HT-29 (cell line): ENCODE data around the gene ANKRD65. TPM values are rescaled to one million over a fixed set of nuclear protein-coding genes. Genes with fewer than 3 reads are reported as not detected.
A peak's percentile ranks its signal among the peaks of the same experiment; 100 is the strongest.
"Not testable (repeated sequence)": the region's sequence is repeated elsewhere in the genome, so short reads cannot be mapped to it uniquely, and the experiment has no call there.

Experiments
- DNase-seq: peaks from one replicate; pipeline ENCODE4 v3.0.0-alpha.2; 2015; ENCODE audit warnings: low spot score
- total RNA-seq: library from RNA; depleted of rRNA; stranded (reverse); fragments of >200 nt; shearing (Covaris generic); gene quantifications from 2 replicates; pipeline ENCODE4 v1.2.3, GENCODE V29; 2014; rRNA removed

Gene ANKRD65
- total RNA-seq = 0.44 and 1.4 TPM in 2 replicates

- DNase-seq = no peak
Observed at GRCh38 chr1:1421147-1421906, at the start of gene ANKRD65. ANKRD65 (minus strand) TSS chr1:1421276; CDS start chr1:1421005, 271 bp downstream.

DNA sequence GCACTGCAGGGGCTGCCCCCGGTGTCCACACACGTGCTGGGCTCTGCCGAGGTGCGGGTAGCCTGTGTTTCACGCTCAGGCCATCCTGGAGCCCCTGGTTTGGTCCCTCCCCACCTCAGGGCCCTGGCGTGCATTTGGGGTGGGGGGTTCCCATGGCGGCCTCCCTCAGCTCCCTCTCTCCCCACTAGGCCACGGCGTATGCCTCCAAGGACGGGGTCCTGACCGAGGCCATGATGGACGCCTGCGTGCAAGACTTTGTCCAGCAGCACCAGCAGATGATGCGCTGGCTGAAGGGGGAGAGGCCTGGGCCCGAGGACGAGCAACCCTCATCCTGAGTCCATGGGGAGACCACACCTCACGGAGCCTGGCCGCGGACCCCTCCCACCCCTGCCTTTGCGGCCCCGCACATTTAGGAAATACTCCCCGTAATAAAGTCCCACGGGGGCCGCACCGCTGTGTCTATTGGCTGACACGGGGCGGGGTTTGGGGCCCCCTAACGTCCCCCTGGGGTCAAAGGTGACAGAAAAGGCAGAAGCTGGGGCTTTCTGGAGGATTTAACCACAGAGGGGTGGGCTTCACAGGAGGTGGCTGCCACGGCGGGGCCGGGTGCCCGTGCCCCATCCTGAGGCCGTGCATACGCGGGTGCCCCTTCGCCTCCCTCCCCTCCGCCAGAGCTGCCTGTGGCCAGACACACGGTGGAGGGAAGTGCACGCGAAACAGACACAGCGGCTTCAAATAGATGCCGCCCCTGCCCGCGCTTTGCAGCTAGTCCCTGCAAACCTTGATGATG is 47.3 kb upstream of the ANKRD65 start:
- not testable (repeated sequence) for DNase-seq

DNA sequence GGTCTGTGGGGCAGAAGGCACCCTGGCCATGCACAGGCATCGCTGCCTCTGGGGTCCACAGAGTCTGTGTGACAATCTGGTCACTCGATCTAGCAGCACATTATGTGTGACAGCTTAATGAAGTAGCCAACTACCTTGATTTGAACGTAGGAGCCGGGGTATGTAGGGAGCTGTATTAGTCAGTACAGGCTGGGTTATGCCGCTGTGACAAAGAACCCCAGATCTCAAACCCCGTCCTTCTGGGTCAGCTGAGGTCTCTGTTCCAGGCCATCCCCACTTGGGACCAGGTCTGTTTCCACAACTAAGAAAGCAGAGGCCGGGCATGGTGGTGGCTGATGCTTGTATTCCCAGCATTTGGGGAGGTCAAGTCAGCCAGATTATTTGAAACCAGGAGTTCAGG is 42.2 kb upstream of the ANKRD65 start:
- DNase-seq = no peak

DNA sequence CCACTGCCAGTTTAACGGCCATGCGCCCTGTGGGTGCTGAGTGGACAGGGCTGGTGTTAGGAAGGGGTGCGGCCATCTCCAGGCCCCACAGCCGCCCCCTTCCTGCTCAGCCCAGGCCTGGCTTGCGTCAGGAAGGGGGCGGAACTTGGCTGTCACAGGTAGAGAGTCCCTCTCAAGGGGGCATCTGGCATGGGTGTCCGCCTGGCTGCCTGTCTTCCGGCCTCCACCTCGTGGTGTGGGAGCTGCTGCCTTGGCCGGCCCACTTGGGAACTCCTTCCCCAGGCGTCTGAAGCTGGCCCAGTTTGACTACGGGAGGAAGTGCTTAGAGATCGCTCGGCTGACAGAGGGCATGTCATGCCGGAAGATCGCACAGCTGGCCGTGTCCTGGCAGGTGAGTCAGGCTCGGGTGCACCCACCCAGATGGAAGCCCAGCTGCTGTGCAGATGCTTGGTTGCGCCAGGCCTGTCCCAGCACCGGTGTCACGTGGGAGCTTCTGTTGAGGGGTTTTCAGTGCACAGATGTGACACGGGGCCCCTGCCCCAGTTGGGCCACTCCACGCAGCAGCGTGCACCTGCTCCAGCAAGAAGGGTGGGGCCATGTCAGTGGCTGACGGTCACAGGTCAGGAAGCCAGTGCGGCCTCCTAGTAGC is 41.4 kb upstream of the ANKRD65 start:
- DNase-seq = peak; percentile 30

DNA sequence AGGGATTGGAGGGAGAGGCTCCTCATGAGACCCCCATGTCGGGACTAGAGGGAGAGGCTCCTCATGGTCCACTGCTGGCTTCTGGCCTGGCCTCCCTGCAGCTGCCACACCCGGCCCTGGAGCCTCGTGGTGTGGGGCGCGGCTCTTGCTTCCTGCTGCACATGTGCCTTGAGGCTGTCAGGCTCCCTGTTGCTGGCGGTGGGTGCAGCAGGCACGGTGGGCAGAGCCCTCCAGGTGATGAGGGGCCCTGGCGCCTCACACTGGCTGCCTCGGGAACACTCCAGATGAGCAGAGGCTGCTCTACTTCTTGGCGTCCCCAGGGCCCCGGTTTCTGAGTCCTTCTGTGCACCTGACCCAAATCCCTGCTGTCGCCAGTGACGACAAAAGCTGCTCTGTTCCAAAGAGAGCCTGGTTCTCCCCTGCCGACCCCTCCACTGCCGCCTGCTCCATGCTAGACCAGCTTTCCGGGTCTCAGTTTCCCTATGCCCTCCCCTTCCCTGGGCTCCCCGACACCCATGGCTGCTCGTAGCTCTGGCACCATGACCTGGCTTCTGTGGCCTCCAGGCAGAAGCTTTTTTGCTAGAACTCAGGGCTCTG is 40.7 kb upstream of the ANKRD65 start:
- DNase-seq = no peak

DNA sequence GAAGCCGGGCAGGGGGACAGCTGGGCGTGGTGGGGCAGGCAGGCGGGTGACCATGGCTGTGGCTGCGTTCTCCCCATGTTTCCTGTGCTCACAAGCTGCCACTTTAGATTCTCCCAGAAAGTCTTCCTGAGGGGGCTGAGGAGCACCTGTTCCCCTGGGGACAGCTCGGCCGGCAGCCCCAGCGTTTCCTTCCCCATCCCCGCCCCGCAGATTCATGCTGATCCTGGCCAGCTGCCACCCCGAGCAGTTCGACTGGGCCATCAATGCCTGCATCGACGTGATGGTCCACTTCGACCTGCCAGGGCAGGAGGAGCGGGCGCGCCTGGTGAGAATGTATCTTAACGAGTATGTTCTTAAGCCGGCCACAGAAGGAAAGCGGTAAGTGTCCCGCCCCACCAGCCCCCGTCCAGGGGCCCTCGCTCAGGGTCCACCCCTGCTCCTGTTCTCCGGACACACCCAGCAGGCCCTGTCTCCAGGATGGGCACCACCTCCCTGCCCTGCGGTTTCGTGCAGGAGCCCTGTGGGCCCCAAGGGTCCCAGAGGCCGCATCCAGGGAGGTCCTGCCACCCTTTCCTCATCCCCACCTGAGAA is 39.6 kb upstream of the ANKRD65 start:
- no peak for DNase-seq

DNA sequence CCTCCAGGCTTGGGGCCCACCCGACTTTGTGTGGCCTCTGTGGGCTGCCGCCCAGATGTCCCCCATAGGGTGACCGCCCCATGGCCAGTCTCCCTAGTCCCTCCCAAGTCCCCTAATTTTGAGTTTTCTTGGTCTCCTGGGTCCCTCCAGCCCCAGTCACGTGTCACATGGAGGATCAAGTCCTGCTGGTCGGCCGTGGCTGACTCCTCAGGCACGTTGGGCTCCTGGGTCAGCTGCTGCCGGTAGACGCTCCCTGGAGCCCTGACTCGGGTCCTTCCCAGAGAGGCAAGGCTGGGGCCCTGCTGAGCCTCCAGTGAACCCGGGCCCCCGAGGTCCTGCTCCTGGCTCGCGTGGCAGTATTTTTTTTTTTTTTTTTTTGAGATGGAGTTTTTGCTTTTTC is 38.6 kb upstream of the ANKRD65 start:
- DNase-seq = not testable (repeated sequence)

GRCh38 chr1:1459156-1459555 is 38.1 kb upstream of the ANKRD65 start:
- not testable (repeated sequence) for DNase-seq

GRCh38 chr1:1456683-1457255 is 35.7 kb upstream of the ANKRD65 start:
- not testable (repeated sequence) for DNase-seq

DNA sequence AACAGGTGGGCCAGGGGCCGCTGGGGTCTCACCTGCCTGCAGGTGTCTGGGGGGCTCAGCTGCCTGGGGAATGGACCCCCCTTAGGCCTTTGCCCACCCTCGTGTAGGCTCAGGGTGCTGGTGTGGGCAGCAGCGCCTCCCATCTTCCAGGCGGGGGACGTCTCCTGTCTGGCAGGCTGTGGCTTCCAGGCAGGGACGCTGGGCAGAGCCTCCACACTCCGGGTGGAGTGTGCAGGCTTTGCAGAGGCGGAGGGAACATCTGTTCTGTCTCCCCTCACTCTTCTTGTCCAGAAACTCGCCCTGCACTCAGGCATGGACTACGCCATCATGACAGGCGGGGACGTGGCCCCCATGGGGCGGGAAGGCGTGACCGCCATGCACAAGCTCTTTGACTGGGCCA is 34.9 kb upstream of the ANKRD65 start:
- DNase-seq = not testable (repeated sequence)

GRCh38 chr1:1455366-1455884 is 34.3 kb upstream of the ANKRD65 start:
- DNase-seq = no peak

DNA sequence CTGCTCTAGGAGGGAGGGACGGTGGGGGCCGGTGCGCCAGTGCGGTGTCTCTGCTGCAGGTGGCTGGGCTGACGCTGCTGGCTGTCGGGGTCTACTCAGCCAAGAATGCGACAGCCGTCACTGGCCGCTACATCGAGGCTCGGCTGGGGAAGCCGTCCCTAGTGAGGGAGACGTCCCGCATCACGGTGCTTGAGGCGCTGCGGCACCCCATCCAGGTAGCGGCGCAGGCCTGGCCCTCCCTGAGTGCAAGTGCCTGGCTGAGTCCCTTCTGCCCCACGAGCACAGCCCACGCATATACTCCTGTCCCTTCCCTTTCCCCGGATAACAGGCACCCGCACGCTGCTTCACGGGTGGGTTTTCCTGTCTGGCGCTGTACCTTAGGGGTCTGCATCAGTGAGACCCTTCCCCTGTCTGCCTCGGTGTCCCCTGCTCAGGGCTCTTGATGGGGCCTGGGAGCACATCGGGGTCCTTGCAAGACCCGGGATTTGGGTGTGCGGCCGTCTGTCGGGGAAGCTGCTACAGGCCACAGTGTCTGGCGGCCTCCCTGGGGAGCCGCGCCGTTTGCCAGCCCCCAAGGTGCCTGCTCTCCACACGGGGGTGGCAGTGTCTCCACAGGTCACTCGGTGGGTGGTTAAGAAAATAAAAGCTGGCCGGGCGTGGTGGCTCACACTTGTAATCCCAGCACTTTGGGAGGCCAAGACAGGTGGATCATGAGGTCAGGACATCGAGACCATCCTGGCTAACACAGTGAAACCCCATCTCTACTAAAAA is 33.4 kb upstream of the ANKRD65 start:
- DNase-seq = not testable (repeated sequence)

GRCh38 chr1:1452882-1453281 is 31.8 kb upstream of the ANKRD65 start:
- no peak for DNase-seq

- not testable (repeated sequence) for DNase-seq
Observed at GRCh38 chr1:1452365-1452739, 31.3 kb upstream of the ANKRD65 start.

DNA sequence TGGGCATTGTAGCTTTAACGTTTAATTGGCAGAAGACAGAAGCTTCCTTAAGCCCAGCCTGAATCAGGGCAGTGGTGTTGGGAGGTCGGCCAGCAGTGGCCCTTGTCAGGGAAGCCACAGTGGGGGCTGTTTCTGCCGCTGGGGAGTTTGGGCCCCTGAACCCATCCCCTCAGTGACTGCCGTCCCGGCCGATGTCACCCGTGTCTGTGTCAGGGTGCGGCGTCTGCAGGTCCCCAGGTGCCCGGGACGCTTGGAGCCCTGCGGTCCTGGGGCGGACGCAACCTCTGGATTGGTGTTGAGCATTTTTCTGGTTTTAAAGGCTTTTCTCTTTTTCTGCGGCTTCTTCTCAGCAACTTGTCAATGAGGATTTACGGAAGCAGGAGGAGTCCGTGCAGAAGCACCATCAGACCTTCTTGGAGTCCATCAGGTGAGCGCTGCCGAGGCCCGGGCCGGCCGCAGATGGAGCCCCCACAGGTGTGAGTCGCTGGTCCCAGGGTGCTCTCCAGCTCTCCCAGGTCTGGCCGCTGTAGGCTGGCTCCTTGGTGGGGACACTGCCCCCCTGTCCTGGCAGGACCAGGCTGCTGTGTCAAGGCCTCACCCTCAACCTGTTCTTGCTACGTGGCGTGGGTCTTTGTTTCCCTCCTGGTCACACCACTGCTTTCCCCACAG is 30.8 kb upstream of the ANKRD65 start:
- no peak for DNase-seq

DNA sequence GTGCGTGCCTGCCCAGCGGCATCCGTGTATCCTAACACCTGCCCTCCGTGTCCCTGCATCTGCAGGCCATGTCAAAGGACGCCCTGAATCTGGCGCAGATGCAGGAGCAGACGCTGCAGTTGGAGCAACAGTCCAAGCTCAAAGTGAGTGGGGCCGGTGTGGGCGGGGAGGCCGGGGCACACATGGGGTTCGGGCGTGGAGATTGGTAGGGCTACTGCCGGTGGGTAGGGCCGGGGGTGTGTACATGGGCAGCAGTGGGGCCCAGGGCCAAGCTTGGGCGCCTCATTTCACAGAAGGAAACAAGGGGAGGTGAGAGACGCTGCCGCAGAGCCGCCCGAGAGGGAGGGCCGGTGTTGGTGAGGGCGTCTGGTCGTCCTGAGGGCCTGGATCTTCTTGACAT is 29.5 kb upstream of the ANKRD65 start:
- DNase-seq = not testable (repeated sequence)

- no peak for DNase-seq
Observed at GRCh38 chr1:1449099-1449739, 28.1 kb upstream of the ANKRD65 start, which contains the start of gene ATAD3C. ATAD3C (plus strand) TSS chr1:1449689; CDS start chr1:1450684, 995 bp downstream.

DNA sequence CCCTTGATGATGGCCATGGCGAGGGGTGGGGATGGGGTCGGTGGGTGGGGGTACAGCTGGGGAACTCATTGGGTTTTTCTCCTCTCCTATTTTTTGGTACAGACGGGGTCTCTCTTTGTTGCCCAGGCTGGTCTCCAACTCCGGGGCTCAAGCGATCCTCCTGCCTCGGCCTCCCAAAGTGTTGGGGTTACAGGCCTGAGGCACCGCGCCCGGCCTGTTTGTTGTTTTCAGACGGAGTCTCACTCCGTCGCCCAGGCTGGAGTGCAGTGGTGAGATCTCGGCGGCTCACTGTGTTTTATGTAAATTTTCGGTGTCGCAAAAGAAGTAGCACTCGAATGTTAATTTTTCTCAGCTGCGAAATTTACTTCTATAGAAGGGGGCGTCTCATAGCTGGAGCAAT is 25.6 kb upstream of the ANKRD65 start:
- not testable (repeated sequence) for DNase-seq
